GM23338 (cell line): ENCODE results near the gene GRK3. TPM values are rescaled to one million over a fixed set of nuclear protein-coding genes. Genes with fewer than 3 reads are reported as not detected.

Experiments
- ATAC-seq: fragments of 200-7000 bp; cut with Tn5 transposase; 3 replicates; pipeline ENCODE4 v1.9.1; 2020
- DNase-seq: peaks from one replicate; pipeline ENCODE4 v3.0.0-alpha.2; 2015; ENCODE audit warnings: low spot score
- H2AFZ ChIP-seq: fragments of 200-600 bp; sonication (generic); 2 replicates; pipeline ENCODE4 v1.8.0; 2016; ENCODE audit warnings: antibody characterized with exemption, mild to moderate bottlenecking, moderate library complexity
- H3F3A ChIP-seq: fragments of 200-600 bp; sonication (generic); replicated peaks from 2 replicates; pipeline ENCODE4 v1.8.0; 2017; ENCODE audit warnings: antibody characterized with exemption, mixed run types, low read depth
- H3K27ac ChIP-seq: fragments of 200-600 bp; sonication (generic); 2 replicates; pipeline ENCODE4 v1.6.1; 2016; ENCODE audit warnings: low read depth
- H3K27me3 ChIP-seq: fragments of 200-600 bp; sonication (generic); 2 replicates; pipeline ENCODE4 v1.8.0; 2016; ENCODE audit warnings: mild to moderate bottlenecking, mixed run types, moderate library complexity; ENCODE audit not compliant: insufficient read depth
- H3K36me3 ChIP-seq: fragments of 200-600 bp; sonication (generic); 2 replicates; pipeline ENCODE4 v1.8.0; 2016; ENCODE audit warnings: mild to moderate bottlenecking; ENCODE audit not compliant: insufficient read depth
- H3K4me1 ChIP-seq: fragments of 200-600 bp; sonication (generic); 2 replicates; pipeline ENCODE4 v1.8.0; 2016; ENCODE audit warnings: mild to moderate bottlenecking, moderate library complexity; ENCODE audit not compliant: insufficient read depth
- H3K4me2 ChIP-seq: fragments of 200-600 bp; sonication (generic); 2 replicates; pipeline ENCODE4 v1.7.1; 2017; ENCODE audit warnings: mixed run types
- H3K4me3 ChIP-seq: fragments of 200-600 bp; sonication (generic); 2 replicates; pipeline ENCODE4 v1.6.1; 2016; ENCODE audit warnings: mixed run types
- H3K79me2 ChIP-seq: fragments of 200-600 bp; sonication (generic); replicated peaks from 2 replicates; pipeline ENCODE4 v1.8.0; 2017; ENCODE audit warnings: mild to moderate bottlenecking; ENCODE audit not compliant: insufficient read depth
- H3K9me2 ChIP-seq: fragments of 200-600 bp; sonication (generic); 2 replicates; pipeline ENCODE4 v1.8.0; 2017; ENCODE audit not compliant: insufficient read depth
- H4K20me1 ChIP-seq: fragments of 200-600 bp; sonication (generic); replicated peaks from 2 replicates; pipeline ENCODE4 v1.8.0; 2017; ENCODE audit warnings: mild to moderate bottlenecking; ENCODE audit not compliant: insufficient read depth
- H3K27ac Mint-ChIP-seq: 2 replicates; pipeline ENCODE4 v1.8.0; 2020; ENCODE audit warnings: inconsistent platforms, mild to moderate bottlenecking, moderate library complexity, mixed read lengths
- H3K27me3 Mint-ChIP-seq: 3 replicates; pipeline ENCODE4 v1.8.0; 2022; ENCODE audit warnings: low read depth, mild to moderate bottlenecking, moderate library complexity, mixed read lengths, inconsistent platforms; ENCODE audit not compliant: insufficient read depth, poor library complexity
- H3K36me3 Mint-ChIP-seq: 3 replicates; pipeline ENCODE4 v1.8.0; 2021; ENCODE audit warnings: low read depth, mild to moderate bottlenecking, inconsistent platforms, moderate library complexity, mixed read lengths
- H3K4me1 Mint-ChIP-seq: 3 replicates; pipeline ENCODE4 v1.8.0; 2020; ENCODE audit warnings: mild to moderate bottlenecking, inconsistent platforms, mixed read lengths
- H3K4me3 Mint-ChIP-seq: 3 replicates; pipeline ENCODE4 v1.8.0; 2021; ENCODE audit warnings: moderate library complexity, mild to moderate bottlenecking, inconsistent platforms, mixed read lengths
- H3K9me3 Mint-ChIP-seq: 3 replicates; pipeline ENCODE4 v1.8.0; 2020; ENCODE audit warnings: moderate library complexity, mild to moderate bottlenecking, inconsistent platforms, mixed read lengths
- CREB1 ChIP-seq: fragments of 250-450 bp; sonication (Bioruptor Pico); IDR thresholded peaks from 2 replicates; pipeline ENCODE4 v1.5.0; 2020; ENCODE audit warnings: low read depth, mild to moderate bottlenecking, moderate library complexity
- EZH2 ChIP-seq: fragments of 200-600 bp; sonication (generic); IDR thresholded peaks from one replicate; pipeline ENCODE4 v1.8.0; 2017; ENCODE audit warnings: antibody characterized with exemption, mild to moderate bottlenecking, low read depth; ENCODE audit not compliant: unreplicated experiment
- EZH2phosphoT487 ChIP-seq: fragments of 200-600 bp; sonication (generic); IDR thresholded peaks from one replicate; pipeline ENCODE4 v1.8.1; 2018; ENCODE audit warnings: antibody characterized with exemption; ENCODE audit not compliant: unreplicated experiment
- JUNB ChIP-seq: IDR thresholded peaks from one replicate; pipeline ENCODE4 v1.6.1; 2016; ENCODE audit warnings: antibody characterized with exemption; ENCODE audit not compliant: unreplicated experiment
- POLR2AphosphoS5 ChIP-seq: IDR thresholded peaks from 2 replicates; pipeline ENCODE4 v1.6.1; 2016; ENCODE audit warnings: antibody characterized with exemption, low read depth
- STAT1 ChIP-seq: IDR thresholded peaks from one replicate; pipeline ENCODE4 v1.6.1; 2016; ENCODE audit warnings: antibody characterized with exemption; ENCODE audit not compliant: unreplicated experiment
- ZNF114 ChIP-seq: fragments of 250-450 bp; sonication (Bioruptor Pico); IDR thresholded peaks from 2 replicates; pipeline ENCODE4 v1.5.0; 2020; ENCODE audit warnings: mild to moderate bottlenecking, moderate library complexity
- ZNF331 ChIP-seq: fragments of 250-450 bp; sonication (Bioruptor Pico); IDR thresholded peaks from 2 replicates; pipeline ENCODE4 v1.5.0; 2020; ENCODE audit warnings: low read depth, mild to moderate bottlenecking, moderate library complexity
- long read RNA-seq: library from polyadenylated mRNA; unstranded; transcript quantifications from one replicate; pipeline ENCODE4 v2.0.0, GENCODE V29; 2020; ENCODE audit not compliant: unreplicated experiment
- polyA plus RNA-seq: library from polyadenylated mRNA; unstranded; fragments of >200 nt; fragmentation: Nextera tagmentation; extraction: Ambion mirVana; gene quantifications from 2 replicates; pipeline ENCODE4 v1.2.1, GENCODE V29; 2016
- total RNA-seq: library from RNA; depleted of rRNA; stranded (reverse); fragments of >200 nt; shearing (Covaris generic); gene quantifications from 2 replicates; pipeline ENCODE4 v1.2.3, GENCODE V29; 2014; rRNA removed
- TF ChIP-seq, protein P1 (sequence below): IDR thresholded peaks from 2 replicates; pipeline ENCODE4 v1.6.1; 2016; ENCODE audit warnings: antibody characterized with exemption
- TF ChIP-seq, protein P2 (sequence below), 2 experiments: fragments of 200-600 bp in 1 of 2; sonication (generic) in 1 of 2; conservative IDR thresholded peaks; 2 replicates each; pipeline versions ENCODE4 v1.5.1 to v1.6.1; 2016 to 2017; ENCODE audit warnings: antibody characterized with exemption in 2 of 2, low read depth in 2 of 2, mild to moderate bottlenecking in 2 of 2, moderate library complexity in 1 of 2
- TF ChIP-seq, protein P3 (sequence below): fragments of 250-450 bp; sonication (Bioruptor Pico); IDR thresholded peaks from 2 replicates; pipeline ENCODE4 v1.5.0; 2020; ENCODE audit warnings: mild to moderate bottlenecking, moderate library complexity

Gene GRK3
- 24.9 and 25.3 TPM in 2 replicates for total RNA-seq
- polyA plus RNA-seq = 6.0 and 6.4 TPM in 2 replicates
- long read RNA-seq = 0 reads

DNA sequence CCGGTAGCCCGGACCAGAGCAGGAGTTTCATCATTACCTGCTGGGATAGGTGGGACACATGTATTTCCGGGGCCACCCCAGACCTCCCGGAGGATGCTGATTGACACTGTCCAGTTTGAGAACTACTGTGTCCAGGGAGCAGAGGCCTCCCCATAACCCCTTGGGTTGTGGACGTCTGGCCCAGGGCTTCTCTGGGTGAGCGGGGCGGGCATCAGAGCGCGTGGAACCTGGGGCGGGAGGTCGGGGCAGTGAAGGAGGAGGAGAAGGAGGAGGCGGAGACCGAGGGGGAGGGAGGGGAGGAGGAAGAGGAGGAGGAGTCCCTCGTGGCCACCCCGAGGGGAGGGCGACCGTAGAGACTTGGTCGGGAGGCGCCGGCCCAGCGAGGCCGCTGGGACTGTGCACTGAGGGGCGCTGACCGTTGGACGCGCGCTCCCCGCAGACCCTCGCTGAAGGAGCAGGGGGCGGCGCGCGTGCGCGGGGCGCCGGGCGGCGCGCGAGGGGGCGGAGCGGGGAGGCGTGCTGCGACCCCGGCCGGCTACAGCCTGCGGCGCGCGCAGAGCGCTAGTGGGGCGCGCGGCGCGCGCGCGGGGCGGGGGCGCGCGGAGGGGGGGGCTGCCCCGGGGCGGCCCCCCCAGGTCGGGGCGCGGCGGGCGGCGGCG lies at the start of gene GRK3:
TSS of gene GRK3 (plus strand) at position 356 of the 659 bp plus-strand sequence. CDS start 366 bp downstream, outside the sequence.
- no peaks in the 10 kb centered on the region; the same call in 2 of the 3 replicates for H3K36me3 Mint-ChIP-seq
- peak within 1 kb of the TSS; percentile 66; the same call in 1 of the 2 replicates for H3K27ac ChIP-seq
- peak; percentile 65 for ATAC-seq

DNA sequence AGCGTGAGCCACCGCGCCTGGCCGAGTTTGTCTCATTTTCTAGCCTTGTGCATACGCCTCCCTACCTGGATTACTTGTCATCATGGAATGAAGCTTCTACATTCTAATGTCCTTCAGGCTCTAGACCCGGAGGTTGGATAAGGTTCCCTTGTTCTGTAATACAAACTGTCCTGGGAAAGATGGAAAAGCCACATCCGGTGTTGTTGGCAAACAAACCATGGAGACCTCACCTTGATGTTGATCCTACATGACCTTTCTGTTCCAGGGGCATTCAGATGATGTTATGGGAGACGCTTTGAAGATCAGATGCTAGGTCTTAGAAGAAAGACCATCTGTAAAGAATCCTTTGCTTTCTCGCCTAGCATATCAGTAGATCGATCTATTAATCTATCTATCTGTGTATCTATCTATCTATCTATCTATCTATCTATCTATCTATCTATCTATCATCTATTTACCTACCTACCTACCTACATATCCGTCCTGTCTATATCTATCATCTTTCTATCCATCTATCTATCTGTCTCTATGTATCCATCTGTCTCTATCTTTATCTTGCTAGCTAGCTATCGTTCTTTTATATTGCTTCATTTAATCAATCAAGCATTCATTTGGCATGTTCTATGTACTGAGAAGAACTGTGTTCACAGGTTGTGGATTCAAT lies 46.3 kb upstream of the GRK3 start:
- no peaks in the 10 kb centered on the region for H3K27me3 ChIP-seq
- peaks cover 11% of the 10 kb centered on the region; the same call in 2 of the 3 replicates for H3K36me3 Mint-ChIP-seq
- TF ChIP-seq POLR2AphosphoS5 (no peak), STAT1 (no peak), ZNF114 (no peak), EZH2 (no peak), JUNB (no peak), CREB1 (CRISPR knock-in tag) (no peak), ZNF331 (CRISPR knock-in tag) (no peak)
- TF ChIP-seq, protein P1, sequence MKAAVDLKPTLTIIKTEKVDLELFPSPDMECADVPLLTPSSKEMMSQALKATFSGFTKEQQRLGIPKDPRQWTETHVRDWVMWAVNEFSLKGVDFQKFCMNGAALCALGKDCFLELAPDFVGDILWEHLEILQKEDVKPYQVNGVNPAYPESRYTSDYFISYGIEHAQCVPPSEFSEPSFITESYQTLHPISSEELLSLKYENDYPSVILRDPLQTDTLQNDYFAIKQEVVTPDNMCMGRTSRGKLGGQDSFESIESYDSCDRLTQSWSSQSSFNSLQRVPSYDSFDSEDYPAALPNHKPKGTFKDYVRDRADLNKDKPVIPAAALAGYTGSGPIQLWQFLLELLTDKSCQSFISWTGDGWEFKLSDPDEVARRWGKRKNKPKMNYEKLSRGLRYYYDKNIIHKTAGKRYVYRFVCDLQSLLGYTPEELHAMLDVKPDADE = no peak
- TF ChIP-seq, protein P2, sequence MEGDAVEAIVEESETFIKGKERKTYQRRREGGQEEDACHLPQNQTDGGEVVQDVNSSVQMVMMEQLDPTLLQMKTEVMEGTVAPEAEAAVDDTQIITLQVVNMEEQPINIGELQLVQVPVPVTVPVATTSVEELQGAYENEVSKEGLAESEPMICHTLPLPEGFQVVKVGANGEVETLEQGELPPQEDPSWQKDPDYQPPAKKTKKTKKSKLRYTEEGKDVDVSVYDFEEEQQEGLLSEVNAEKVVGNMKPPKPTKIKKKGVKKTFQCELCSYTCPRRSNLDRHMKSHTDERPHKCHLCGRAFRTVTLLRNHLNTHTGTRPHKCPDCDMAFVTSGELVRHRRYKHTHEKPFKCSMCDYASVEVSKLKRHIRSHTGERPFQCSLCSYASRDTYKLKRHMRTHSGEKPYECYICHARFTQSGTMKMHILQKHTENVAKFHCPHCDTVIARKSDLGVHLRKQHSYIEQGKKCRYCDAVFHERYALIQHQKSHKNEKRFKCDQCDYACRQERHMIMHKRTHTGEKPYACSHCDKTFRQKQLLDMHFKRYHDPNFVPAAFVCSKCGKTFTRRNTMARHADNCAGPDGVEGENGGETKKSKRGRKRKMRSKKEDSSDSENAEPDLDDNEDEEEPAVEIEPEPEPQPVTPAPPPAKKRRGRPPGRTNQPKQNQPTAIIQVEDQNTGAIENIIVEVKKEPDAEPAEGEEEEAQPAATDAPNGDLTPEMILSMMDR (conservative IDR thresholded peaks at IDR 0.05; ENCODE audit: low read depth in 2 of 2) = no peak
- TF ChIP-seq, protein P3, sequence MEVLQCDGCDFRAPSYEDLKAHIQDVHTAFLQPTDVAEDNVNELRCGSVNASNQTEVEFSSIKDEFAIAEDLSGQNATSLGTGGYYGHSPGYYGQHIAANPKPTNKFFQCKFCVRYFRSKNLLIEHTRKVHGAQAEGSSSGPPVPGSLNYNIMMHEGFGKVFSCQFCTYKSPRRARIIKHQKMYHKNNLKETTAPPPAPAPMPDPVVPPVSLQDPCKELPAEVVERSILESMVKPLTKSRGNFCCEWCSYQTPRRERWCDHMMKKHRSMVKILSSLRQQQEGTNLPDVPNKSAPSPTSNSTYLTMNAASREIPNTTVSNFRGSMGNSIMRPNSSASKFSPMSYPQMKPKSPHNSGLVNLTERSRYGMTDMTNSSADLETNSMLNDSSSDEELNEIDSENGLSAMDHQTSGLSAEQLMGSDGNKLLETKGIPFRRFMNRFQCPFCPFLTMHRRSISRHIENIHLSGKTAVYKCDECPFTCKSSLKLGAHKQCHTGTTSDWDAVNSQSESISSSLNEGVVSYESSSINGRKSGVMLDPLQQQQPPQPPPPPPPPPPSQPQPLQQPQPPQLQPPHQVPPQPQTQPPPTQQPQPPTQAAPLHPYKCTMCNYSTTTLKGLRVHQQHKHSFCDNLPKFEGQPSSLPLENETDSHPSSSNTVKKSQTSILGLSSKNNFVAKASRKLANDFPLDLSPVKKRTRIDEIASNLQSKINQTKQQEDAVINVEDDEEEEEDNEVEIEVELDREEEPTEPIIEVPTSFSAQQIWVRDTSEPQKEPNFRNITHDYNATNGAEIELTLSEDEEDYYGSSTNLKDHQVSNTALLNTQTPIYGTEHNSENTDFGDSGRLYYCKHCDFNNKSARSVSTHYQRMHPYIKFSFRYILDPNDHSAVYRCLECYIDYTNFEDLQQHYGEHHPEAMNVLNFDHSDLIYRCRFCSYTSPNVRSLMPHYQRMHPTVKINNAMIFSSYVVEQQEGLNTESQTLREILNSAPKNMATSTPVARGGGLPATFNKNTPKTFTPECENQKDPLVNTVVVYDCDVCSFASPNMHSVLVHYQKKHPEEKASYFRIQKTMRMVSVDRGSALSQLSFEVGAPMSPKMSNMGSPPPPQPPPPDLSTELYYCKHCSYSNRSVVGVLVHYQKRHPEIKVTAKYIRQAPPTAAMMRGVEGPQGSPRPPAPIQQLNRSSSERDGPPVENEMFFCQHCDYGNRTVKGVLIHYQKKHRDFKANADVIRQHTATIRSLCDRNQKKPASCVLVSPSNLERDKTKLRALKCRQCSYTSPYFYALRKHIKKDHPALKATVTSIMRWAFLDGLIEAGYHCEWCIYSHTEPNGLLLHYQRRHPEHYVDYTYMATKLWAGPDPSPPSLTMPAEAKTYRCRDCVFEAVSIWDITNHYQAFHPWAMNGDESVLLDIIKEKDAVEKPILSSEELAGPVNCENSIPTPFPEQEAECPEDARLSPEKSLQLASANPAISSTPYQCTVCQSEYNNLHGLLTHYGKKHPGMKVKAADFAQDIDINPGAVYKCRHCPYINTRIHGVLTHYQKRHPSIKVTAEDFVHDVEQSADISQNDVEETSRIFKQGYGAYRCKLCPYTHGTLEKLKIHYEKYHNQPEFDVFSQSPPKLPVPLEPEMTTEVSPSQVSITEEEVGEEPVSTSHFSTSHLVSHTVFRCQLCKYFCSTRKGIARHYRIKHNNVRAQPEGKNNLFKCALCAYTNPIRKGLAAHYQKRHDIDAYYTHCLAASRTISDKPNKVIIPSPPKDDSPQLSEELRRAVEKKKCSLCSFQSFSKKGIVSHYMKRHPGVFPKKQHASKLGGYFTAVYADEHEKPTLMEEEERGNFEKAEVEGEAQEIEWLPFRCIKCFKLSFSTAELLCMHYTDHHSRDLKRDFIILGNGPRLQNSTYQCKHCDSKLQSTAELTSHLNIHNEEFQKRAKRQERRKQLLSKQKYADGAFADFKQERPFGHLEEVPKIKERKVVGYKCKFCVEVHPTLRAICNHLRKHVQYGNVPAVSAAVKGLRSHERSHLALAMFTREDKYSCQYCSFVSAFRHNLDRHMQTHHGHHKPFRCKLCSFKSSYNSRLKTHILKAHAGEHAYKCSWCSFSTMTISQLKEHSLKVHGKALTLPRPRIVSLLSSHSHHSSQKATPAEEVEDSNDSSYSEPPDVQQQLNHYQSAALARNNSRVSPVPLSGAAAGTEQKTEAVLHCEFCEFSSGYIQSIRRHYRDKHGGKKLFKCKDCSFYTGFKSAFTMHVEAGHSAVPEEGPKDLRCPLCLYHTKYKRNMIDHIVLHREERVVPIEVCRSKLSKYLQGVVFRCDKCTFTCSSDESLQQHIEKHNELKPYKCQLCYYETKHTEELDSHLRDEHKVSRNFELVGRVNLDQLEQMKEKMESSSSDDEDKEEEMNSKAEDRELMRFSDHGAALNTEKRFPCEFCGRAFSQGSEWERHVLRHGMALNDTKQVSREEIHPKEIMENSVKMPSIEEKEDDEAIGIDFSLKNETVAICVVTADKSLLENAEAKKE (CRISPR knock-in tag) = no peak
- no peak overlapping the region for H3K4me3 ChIP-seq
- H3K4me2 ChIP-seq = no peak overlapping the region
- ATAC-seq = no peak
- no peaks in the 10 kb centered on the region; the same call in 1 of the 2 replicates for H3K36me3 ChIP-seq
- DNase-seq = no peak
- H3K9me2 ChIP-seq = no peaks in the 10 kb centered on the region
- H3K27ac ChIP-seq = no peak overlapping the region
- H3K4me1 Mint-ChIP-seq = peaks cover 20% of the 10 kb centered on the region
- H3K79me2 ChIP-seq = no peaks in the 10 kb centered on the region
- H3K9me3 Mint-ChIP-seq = peaks cover 9% of the 10 kb centered on the region
- peaks cover 1% of the 10 kb centered on the region for H3K27me3 Mint-ChIP-seq
- no peak overlapping the region for H3K27ac Mint-ChIP-seq
- peaks cover 10% of the 10 kb centered on the region; the same call in 1 of the 2 replicates for H3K4me1 ChIP-seq
- no peaks in the 10 kb centered on the region for H3F3A ChIP-seq
- no peak overlapping the region for H2AFZ ChIP-seq
- no peaks in the 10 kb centered on the region for H4K20me1 ChIP-seq
- no peak overlapping the region for H3K4me3 Mint-ChIP-seq

More for the DNA sequence above, at the start of gene GRK3:
- peak within 1 kb of the TSS; percentile 88 for H3K4me3 Mint-ChIP-seq
- peaks cover 15% of the 10 kb centered on the region for H3K27me3 Mint-ChIP-seq
- DNase-seq = peak; percentile 75
- H3K36me3 ChIP-seq = no peaks in the 10 kb centered on the region
- H2AFZ ChIP-seq = peak within 1 kb of the TSS; percentile 94
- peaks cover 40% of the 10 kb centered on the region for H3K79me2 ChIP-seq
- no peak for TF ChIP-seq EZH2phosphoT487
- peak; percentile 70 for TF ChIP-seq POLR2AphosphoS5
- no peaks in the 10 kb centered on the region for H3K9me3 Mint-ChIP-seq
- peak within 1 kb of the TSS; percentile 97 for H3K4me2 ChIP-seq
- peak within 1 kb of the TSS; percentile 96 for H3K4me3 ChIP-seq
- peaks cover 14% of the 10 kb centered on the region for H4K20me1 ChIP-seq
- peaks cover 39% of the 10 kb centered on the region for H3K4me1 ChIP-seq
- peaks cover 42% of the 10 kb centered on the region for H3K4me1 Mint-ChIP-seq
- no peaks in the 10 kb centered on the region for H3F3A ChIP-seq
- H3K9me2 ChIP-seq = no peaks in the 10 kb centered on the region
- peaks cover 17% of the 10 kb centered on the region for H3K27me3 ChIP-seq
- no peak within 1 kb of the TSS; the same call in 1 of the 2 replicates for H3K27ac Mint-ChIP-seq
